ENCODE data around the gene KIRREL3.

The KIRREL3 gene

DNA sequence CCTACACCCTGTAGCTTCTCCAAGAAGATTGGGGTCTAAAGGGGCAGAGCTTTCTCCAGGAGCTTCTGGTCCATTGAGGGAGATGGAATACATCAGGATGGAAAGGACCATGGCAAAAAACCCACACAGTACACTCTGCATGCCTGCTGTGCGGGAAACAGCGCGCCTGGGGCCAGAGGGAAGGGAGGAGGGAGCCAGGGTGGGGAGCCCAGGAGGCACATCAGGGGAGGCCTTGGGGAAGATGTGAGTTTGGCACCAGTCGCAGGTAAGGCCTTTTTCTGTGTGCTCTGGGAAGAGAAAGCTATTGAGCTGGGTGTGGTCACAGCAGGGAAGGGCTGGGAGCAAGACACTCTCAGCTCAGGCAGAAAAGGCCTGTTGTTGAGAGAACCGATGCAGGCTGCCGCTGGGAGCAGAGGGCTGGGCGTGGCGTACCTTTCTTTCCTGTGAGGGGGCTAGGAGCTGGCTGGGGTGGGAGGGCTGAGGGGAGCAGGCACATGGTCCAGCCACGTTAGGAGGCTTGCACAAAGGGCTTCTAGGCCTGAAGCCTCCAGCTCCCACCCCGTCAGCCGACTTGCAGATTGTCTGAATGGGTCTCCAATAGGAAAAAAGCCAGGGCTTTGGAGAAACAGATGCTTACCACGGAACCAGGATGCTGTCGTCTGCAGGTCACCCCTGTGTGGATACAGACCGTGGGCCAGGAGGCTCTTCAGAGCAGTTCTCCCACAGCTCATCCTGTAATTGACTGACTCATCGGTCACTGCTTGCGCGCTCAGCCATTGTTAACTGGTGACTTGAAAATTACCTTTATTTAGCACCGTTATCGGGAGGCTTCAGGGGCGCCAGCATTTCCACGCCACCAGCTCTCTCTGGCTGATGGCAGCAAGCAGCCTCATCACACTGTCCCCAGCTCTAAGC lies 407.8 kb downstream of the KIRREL3 start:
- DNase-seq: no peak

DNA sequence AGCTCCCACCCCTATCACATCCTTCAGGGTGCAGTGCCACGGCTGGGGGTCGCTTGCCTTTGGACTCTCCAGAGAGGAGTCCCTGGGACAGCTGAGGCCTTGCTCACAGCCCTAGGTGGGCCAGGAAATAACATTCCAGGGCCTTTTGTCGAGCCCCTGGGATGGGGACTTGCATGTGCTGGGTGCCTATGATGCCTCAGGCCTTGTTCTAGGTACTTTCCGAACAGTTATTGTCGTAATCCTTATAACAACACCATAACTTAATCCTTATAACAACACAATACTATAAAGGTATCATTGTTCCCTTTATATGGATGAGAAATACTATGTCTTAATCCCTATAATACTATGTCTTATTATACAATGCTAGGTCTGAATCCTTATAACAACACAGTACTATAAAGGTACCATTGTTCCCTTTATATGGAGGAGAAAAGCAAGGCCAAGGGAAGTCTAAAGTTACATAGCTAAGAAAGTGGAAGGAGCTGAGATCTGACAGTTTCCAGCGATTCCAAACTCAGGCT lies 408.5 kb downstream of the KIRREL3 start:
- no peak for DNase-seq

DNA sequence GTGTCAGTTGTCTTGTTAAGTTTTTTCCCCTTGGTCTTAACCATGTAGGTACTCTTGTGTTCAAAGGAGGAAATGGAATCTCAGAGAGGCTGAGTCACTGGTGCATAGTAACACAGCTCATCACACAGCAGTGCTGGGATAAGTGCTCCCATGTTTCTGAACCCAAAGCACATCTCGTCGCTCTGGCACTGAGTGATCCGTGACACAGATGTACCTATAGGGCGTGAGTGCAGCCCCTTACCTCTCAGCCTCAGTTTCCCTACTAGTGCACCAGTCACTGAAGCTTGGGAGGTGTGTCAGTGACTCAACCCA lies 411.1 kb downstream of the KIRREL3 start:
- no peak for DNase-seq

DNA sequence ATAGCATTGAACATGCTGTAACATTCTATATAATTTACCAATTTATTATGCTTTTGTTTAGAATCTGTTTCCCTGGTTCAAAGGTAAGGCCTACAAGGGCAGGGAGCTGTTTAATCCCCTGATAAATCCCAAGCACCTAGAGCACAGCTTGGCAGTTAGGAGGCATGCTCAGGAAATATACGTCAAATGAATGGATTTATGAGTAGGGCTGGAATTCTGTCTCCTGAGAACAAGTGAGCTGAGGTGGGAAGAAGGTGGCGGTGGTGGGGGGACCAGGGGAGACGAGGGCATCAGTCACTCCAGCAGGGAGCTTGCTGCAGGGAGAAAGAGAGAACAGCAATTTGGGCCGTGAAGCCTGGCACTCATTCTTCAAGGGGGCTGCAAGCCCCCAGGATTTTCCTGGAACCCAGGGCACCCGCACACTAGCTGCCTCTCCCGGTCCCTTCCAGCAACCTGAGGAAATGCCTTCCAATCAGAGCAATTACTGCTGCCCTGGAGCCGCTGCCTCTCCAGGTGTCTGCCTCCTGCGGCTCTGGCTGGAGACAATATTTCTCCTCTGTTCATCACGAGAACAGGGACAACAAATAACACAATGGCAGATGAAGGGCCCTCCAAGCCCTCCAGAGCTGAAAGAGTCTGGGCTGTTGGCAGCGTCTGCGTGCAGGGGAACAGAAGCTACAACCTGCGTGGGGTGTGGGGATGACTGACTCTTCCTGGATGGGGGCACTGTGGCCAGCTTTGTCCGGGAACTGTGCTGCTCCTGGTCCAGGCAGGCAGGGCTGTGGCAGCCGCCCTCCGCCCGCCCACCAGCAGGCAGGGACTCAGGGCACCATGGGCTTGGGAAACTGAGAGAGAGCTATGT lies 411.7 kb downstream of the KIRREL3 start:
- DNase-seq: no peak

DNA sequence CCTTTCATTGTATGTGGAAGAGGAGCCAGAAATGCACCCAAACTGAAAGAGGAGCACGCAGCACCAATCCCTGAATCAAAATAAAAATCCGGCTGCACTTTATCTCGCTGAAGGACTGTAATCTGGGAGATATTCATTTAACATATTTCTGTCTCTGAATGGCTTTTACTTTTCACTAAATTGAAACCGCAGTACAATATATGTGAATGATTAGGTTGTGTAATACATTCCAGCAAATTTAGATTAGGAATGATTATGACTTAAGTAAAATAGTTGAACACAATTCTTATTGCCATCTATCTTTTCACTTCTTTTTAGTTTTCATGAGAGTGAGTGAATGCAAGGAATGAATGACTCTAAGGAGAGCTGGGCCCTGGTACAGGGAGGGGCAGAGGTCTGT lies 413.0 kb downstream of the KIRREL3 start:
- no peak for DNase-seq

DNA sequence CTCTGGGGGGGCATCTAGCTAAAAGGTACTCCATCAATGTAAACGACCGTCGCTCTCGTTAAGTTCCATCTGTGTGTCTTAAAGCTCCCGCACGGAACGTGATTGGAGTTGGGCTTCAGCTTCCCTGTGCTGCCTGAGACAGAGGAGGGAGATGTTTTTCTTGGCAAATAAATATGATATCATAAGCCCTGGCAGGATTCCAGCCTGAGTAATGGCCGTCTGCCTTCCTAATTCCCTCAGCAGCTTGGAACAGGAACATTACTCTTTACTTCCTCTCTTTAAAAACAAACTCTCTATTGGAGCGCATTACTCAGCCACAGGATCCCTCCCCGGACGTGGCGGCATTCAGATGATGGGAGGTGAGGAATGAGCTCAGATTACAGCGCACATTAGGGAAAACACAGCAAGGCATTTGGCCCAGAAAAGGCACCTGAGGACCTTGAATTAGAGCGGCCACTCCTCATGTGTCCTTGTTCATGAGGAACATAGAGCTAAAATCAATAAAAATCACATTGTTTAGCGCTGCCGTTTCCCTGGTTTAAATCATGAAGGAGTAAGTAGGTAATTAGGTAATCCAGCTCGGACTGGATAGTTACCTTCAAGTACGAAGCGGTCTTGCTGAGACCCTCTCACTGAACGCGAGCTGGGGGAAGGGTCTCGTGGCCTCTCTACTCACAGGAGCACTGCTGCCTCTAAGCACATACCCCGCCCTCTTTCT lies 414.6 kb downstream of the KIRREL3 start:
- DNase-seq: no peak

DNA sequence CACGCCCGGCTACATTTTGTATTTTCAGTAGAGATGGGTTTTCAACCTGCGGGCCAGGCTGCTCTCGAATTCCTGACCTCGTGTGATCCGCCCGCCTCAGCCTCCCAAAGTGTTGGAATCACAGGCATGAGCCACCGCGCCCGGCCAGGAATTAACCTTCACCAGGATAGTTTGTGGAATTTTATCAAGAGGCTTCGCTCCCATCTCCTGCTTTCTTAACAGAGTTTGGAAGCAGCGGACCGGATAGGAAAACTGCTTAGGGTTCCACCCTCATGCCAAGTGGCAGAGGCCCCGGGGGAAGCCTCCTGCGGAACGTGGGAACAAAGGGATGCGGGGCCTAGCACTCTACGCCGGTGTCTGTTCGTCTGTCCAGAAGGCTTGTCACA lies 415.2 kb downstream of the KIRREL3 start:
- no peak for DNase-seq

DNA sequence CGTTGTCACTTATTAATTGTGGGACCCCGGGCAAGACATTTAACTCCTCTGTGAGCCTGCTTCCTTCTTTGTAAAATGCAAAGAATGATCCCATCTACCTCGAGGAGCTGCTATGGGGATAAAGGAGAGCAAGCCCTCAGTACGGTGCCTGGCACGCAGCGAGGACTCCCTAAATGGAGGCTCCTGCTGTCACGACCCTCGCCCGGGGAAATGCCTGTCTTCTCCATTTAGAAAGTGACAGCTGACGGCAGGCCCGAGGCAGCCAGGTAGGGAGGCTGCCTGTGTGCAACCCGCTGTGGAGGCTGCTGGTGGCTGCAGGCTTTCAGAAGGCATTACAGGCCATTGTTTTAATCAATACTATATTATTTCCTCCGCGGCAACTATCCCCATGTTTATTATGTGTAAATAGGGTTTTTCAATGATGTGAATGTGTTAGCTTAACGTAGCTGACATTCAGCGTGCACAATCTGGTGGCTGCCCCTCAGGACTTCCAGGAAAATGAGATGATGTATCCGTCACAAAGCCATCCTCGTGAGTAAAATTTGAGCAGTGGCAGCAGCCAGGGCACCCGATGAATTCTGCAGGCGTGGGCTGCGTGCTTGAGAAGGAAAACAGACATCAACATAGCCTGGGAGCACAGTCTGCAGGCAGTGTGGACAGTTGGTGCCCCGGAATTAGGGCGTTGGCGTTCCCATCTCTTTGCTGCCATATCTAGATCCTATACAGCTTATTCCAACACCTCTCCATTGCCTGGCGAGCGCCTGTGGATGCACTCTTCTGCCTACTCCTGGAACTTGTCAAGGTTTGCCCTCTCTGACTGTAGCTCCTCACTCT lies 416.8 kb downstream of the KIRREL3 start:
- no peak for DNase-seq

DNA sequence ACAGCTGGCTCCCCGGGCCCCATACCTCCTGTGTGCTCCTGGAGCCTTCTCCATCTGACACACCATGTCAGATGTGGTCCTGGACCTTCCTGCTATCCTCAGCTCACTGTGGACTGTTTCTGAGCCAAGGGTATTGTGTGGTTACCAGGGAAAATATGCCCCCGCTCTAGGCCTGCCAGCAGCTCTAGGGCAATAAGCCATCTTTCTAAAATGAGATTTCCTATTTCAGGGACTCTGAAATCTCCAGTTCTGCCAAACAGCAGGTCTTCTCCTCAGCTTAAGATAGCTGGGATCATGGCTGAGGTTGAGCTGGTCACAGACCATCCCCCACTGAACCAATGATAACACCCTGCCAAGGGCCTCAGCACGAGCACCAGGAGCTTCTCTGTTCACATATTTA lies 417.5 kb downstream of the KIRREL3 start:
- no peak for DNase-seq

DNA sequence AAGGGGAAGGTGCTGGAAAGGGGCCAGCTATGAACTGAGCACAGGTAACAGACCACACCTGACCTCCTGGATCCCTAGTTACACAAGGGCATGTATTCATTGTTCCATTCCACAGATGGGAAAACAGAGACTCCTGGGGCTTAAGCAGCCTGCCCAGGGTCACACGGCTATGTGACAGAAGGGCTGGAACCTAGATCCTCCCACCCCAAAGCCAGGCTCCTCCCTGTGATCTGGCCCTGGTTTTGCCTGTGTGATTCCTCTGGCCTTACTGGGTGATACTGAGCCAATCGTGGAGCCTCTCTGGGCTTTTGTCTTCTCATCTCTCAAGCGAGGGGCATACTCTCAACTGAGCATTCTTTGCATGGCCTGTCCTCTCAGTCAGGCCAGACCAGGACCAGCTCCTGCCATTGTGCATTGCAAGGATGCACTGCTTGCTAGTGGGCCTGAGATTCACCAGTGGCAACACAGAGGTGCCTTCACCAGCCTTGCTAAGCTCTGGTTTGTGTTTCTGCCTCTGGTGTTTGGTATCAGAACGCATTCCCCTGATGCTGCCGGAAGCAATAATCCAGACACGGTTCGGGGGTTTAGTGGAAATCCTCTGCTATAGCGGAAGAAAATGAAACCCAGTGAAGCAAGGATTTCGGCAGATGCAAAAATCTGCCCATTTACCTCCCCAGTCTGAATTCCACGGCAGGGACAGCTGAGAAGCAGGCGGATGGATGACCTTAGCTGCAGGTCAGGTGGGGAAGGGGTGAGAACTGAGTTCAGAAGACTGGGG lies 418.5 kb downstream of the KIRREL3 start:
- no peak for DNase-seq

DNA sequence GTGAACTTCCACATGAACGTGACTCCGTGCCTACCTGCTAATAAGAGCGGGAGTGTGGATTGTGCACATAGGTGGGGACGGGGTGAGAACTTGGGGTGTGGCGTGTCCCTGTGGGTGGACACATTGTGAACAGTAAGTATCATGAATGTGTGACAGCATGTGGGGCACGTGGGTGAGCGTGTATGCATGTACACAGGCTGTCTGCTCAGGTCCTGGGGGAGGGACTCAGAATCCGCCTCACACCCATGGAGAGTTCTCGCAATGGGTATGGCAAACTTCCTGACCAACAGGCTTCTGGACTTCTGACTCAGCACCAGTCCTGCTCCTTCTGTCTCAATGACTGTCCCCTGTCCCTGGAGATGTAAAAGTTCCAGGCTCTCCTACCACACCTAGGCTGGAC lies 422.1 kb downstream of the KIRREL3 start:
- no peak for DNase-seq

DNA sequence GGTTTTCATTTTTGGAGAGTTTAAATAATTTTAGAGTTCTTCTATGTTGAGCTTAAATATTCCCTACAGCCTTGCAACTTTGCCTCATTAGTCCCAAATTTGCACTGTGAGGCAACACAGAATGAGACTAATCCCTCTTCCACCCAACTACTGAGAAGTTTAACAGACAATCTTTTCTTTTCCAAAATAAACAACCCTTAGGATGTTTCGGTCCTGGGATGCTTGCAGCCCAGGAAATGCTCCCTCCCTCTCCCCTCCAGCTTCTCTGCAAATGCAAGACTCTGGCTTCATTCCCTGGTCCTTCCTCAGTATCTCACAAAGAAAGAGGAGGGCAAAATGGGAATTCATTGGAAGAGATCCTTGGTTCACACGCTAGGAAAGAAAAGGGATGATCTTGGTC lies 422.5 kb downstream of the KIRREL3 start:
- no peak for DNase-seq

DNA sequence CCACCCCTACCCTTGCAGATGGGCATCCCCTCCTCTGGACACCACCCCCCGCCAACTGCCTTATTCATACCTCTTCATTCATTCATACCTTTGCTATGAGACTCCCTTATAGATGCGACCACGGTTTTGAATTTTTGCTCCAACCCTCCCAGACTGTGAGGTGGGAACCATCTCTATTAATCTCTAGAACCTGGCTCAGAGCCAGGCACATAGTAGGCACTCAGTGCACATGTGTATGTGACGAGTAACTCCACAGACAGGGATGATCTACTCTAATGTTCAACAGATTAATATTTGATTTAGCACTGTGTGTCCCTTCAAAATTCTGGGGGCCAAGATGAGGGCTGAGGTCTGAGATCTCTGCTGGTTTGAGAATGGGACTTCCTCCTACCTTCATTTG lies 424.7 kb downstream of the KIRREL3 start:
- no peak for DNase-seq

DNA sequence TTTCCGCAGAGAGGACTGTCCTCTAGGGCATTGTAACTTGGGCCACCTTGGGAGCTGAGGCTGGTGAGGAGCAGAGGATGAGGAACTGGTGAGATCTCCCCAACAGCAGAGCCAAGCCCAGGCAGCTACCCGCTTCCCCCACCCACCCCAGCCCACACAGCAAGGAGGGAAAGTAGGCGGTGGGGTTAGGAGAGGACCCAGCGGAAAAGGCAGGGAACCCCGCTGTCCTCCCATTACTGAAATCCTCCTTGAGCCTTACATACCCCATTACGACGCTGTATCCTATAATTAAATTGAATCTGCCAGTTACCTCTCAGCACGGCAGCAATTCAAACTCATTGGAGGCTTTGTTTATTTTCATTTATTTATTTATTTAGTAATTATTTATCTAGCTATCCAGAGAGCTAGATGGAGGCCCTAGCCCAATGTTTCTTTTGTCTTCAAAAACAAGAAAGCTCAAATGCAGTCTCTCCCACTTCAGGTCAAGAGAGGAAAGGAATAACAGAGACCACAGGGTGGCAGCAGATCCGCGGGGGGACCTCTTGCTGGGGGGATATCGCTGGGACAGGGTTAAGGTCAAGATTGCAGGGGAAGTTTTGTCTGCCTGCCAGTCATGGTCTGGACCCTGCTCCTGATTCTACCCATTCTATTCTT lies 427.1 kb downstream of the KIRREL3 start:
- DNase-seq: no peak

DNA sequence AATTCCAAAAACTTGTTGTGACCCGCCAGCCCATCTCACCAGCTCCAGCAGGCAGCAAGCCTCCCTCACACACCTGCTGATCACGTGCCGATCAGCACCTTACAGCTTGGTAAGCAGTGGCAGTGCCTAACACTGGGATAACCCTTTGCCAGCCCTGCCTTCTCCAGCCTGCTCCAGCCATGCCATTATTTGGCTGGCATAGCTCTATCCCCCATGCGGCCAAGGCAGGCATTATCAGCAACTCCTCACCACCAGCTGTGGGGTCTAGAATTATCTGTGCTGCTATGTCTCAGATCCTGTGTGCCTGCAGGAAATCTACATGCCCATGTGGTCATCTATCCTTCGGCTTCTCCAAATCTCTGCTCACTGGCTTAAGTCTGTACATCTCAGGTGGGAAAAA lies 430.1 kb downstream of the KIRREL3 start:
- DNase-seq: no peak

DNA sequence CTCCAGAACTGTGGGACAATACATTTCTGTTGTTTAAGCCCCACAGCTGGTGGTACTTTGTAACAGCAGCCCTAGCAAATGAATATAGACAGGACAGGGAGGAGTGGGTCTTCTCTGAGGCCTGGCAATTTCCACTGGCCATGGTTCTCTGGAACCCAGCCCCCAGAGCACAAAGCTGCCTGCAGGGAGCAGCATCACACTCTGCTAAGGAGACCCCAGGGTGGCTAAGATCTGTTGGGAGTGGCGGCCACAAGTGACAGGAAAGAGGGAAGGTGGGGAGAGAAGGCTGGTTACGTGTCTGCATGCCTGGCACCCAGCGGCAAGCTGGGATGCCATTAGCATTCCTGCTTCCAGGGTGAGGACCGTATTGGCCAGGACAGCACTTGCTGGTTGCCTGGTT lies 433.2 kb downstream of the KIRREL3 start:
- DNase-seq: no peak

DNA sequence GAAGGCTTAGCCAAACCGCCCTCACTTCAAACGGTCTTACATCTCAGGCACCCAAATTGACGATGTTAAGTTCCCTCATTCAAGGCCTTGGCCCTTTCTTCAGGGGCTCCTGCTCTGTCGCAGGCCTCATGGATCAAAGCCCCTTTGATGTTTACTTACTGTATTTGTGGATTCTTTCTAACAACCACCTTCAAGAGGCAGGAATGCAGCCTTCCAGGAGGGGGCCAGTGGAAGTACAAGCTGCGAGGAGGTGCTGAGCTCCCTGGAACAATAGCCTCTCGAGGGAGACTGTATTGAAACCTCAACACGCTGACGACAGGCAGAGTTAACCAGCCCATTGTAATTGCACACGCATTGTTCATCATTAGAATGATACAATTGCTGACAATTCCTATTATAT lies 436.0 kb downstream of the KIRREL3 start:
- DNase-seq: no peak

DNA sequence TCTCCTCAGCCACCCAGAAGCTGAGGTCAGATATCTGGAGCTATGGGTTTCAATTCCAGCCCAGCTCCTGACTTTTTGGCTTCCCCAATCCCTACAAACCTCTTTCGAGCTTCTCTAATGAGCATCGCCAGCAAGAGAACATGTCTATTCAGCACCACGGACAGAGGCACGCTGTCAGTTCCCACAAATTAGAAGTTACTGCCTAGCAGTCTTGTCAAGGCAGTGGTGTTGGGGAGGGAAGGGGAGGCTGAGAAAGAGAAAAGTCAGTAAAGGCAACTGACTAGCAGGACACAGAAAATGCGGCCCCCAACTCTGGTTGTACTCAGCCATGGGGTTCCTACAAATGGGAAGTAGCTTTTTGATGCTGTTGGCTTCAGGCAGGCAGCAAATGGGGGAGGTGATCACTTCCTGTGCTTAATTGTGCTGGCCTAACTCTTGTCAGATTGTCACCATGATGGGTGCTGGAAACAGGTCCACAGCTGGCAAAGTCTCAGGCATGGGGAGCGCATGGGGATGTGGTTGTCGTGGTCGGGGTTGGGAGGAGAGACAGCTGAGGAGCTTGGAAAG lies 439.2 kb downstream of the KIRREL3 start:
- DNase-seq: no peak

DNA sequence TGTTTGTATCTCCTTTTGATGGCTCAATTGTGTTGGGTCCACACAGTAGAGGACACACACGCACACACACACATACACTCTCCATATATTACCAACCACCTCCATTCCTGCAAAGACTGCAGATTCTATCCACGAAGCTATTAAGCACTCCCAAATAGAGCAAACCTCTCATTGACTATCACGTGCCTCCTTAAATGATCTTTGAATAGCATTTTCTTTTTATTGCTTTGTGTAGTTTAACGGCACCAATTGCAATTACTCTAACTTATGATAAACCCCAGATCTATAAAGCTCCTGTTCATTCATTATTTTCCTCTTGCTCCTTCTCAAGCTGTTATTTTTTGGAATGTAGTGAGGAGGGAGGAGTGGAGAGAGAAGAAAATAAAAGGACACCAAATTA lies 440.3 kb downstream of the KIRREL3 start:
- DNase-seq: no peak

Measured in activated CD4-positive, alpha-beta T cell treated with anti-CD3 and anti-CD28 coated beads for 4 hours (primary cell).